ENCODE data around the gene TSPAN14. TPM values are rescaled to one million over a fixed set of nuclear protein-coding genes. Genes with fewer than 3 reads are reported as not detected.
A peak's percentile ranks its signal among the peaks of the same experiment; 100 is the strongest.

The TSPAN14 gene
- total and polyA plus RNA-seq, 2 of the 13 experiments (the other 11 are each of a cell fraction or from before 2014, with no cell fraction given) = 24.1 to 80.6 TPM

- TF ChIP-seq ETV6 (CRISPR knock-in tag; conservative IDR thresholded peaks at IDR 0.05) (no peak), KAT7 (CRISPR knock-in tag; IDR thresholded peaks at IDR 0.05; ENCODE audit: borderline replicate concordance) (no peak), CSRNP1 (CRISPR knock-in tag; IDR thresholded peaks at IDR 0.05) (no peak), RFXAP (CRISPR knock-in tag; IDR thresholded peaks at IDR 0.05; ENCODE audit: borderline replicate concordance) (no peak), PHF20 (CRISPR knock-in tag; IDR thresholded peaks at IDR 0.05) (no peak), ZBTB3 (CRISPR knock-in tag; IDR thresholded peaks at IDR 0.05; ENCODE audit: borderline replicate concordance, low read depth) (no peak), FOXP4 (CRISPR knock-in tag; IDR thresholded peaks at IDR 0.05) (0 out of 2 replicates have a peak, but pooled peaks have one; percentile 50), ZNF275 (CRISPR knock-in tag; IDR thresholded peaks at IDR 0.05; ENCODE audit: borderline replicate concordance) (no peak), ZNF607 (CRISPR knock-in tag; IDR thresholded peaks at IDR 0.05; ENCODE audit: borderline replicate concordance) (no peak), TRIM24 (CRISPR knock-in tag; IDR thresholded peaks at IDR 0.05) (no peak), ZNF510 (CRISPR knock-in tag; IDR thresholded peaks at IDR 0.05; ENCODE audit: low read depth) (no peak), ATF7-NPFF (CRISPR knock-in tag; IDR thresholded peaks at IDR 0.05; ENCODE audit: low read depth) (no peak), NFE2L2 (IDR thresholded peaks at IDR 0.05; ENCODE audit: low read length) (no peak), ESRRA (CRISPR knock-in tag; IDR thresholded peaks at IDR 0.05; ENCODE audit: low read depth) (no peak), HIVEP1 (CRISPR knock-in tag; IDR thresholded peaks at IDR 0.05) (no peak), TCF7 (IDR thresholded peaks at IDR 0.05; ENCODE audit: low read depth) (no peak), ZBTB42 (CRISPR knock-in tag; IDR thresholded peaks at IDR 0.05) (no peak), ZNF350 (CRISPR knock-in tag; IDR thresholded peaks at IDR 0.05; ENCODE audit: borderline replicate concordance, low read depth) (peak; percentile 67; the same call in 1 of the 2 replicates), KDM5B (CRISPR knock-in tag; IDR thresholded peaks at IDR 0.05; ENCODE audit: borderline replicate concordance) (no peak), ZNF558 (CRISPR knock-in tag; IDR thresholded peaks at IDR 0.05; ENCODE audit: borderline replicate concordance) (0 out of 2 replicates have a peak, but pooled peaks have one; percentile 32), ZSCAN31 (CRISPR knock-in tag; IDR thresholded peaks at IDR 0.05; ENCODE audit: low read depth) (no peak; the same call in 1 of the 2 replicates), ZNF552 (CRISPR knock-in tag; IDR thresholded peaks at IDR 0.05; ENCODE audit: borderline replicate concordance) (no peak), GLI4 (CRISPR knock-in tag; IDR thresholded peaks at IDR 0.05; ENCODE audit: borderline replicate concordance) (no peak), ELK4 (CRISPR knock-in tag; IDR thresholded peaks at IDR 0.05; ENCODE audit: borderline replicate concordance) (no peak), YEATS4 (CRISPR knock-in tag; IDR thresholded peaks at IDR 0.05; ENCODE audit: borderline replicate concordance) (0 out of 2 replicates have a peak, but pooled peaks have one; percentile 24), RARA (CRISPR knock-in tag; IDR thresholded peaks at IDR 0.05) (peak; percentile 40; the same call in 1 of the 2 replicates)
Measured at GRCh38 chr10:80411267-80411668, 42.8 kb upstream of the TSPAN14 start (continued).
